GM18861 (cell line): ENCODE results near the gene TSPEAR.
"Not testable (repeated sequence)": the region's sequence is repeated elsewhere in the genome, so short reads cannot be mapped to it uniquely, and the experiment has no call there.

ENCODE experiments used
- ATAC-seq: cut with Tn5 transposase; IDR thresholded peaks from one replicate; pipeline ENCODE4 v1.9.1; 2021; ENCODE audit not compliant: unreplicated experiment

TSPEAR gene

GRCh38 chr21:44593598-44594405, 117.6 kb downstream of the TSPEAR start:
- no peak for ATAC-seq

DNA sequence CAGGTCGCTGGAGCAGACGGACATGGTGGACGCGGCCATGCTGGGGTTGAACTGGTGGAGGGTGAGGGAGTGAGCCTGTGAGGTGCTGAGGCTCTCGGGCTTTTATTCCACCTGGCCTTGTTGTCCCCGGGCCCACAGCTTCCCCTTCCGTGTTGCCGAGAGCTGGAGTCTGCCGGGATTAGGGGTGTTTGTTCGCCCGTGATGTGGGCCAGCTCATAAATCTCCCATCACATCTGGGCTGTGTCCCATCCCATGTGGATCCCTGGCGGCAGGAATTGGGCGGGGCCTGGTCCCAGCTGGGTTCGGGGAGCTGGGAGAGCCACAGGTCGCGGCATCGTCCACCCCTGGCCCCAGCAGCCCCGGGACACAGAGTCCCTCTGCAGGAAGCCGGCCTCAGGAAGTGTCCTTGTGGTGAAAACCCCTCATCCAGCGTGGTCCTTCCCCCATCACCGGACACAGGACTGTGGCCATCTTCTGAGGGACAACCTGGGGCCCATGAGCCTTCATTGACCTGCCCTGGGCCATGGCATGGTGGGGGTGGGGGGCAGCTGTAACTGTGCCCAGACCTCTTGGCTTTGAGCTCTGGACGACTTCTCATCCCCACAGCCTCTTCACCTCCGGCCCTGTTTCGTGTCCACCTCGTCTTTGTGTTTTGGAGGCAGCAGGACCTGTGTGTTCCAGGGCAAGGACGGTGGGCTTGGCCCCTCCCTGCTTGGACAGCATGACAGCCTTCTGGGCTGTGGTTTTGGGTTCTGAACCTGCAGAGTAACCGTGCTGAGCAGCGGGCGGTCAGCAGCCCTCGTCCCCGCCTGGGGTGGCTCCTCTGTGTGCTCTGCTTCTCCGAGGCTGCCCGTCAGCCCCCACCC, 118.7 kb downstream of the TSPEAR start, which contains the start of gene KRTAP10-6:
TSS of gene KRTAP10-6 (minus strand) at position 60 of the 866 bp plus-strand sequence. CDS start at position 39, 21 bp downstream.
- ATAC-seq: no peak

GRCh38 chr21:44591801-44592130, 119.6 kb downstream of the TSPEAR start:
- ATAC-seq: not testable (repeated sequence)

GRCh38 chr21:44590897-44591800, 120.2 kb downstream of the TSPEAR start:
- not testable (repeated sequence) for ATAC-seq

- no peak for ATAC-seq
These were observed 121.1 kb downstream of the TSPEAR start for GRCh38 chr21:44590311-44590721.

DNA sequence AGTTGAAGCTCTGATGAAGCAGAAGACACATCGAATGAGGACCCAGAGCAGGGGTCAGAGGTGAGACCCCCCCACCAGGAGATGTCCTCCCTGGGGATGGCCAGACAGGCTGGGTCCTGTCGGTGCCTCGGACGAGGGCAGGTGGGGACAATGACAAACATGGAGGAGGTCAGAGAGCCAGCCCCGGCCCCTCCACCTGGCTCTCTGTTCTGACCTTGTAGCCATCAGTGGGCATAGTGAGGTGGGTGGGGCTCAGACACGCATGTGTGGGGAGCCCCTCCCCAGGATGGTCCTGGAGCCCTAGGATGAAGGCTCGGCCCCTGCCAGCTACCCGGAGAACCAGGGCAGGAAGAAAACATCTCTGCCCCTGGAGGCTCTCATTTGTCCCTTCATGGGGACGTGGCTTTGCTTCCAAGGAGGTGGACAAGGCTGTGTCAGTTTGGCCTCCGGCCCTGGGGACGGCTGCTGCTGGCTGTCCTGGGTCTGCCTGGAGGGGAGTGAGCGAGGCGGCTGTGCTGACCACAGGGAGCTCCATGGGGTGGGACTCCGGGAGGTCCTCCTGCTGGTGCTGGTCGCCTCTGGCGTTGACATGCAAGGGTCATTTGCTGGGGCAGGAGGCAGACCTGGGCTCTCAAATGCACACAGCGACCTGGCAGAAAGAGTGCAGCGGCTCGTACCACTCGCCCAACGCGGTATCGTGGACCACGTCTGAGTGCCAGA, 121.6 kb downstream of the TSPEAR start:
- no peak for ATAC-seq

GRCh38 chr21:44589094-44589493, 122.3 kb downstream of the TSPEAR start:
- no peak for ATAC-seq

DNA sequence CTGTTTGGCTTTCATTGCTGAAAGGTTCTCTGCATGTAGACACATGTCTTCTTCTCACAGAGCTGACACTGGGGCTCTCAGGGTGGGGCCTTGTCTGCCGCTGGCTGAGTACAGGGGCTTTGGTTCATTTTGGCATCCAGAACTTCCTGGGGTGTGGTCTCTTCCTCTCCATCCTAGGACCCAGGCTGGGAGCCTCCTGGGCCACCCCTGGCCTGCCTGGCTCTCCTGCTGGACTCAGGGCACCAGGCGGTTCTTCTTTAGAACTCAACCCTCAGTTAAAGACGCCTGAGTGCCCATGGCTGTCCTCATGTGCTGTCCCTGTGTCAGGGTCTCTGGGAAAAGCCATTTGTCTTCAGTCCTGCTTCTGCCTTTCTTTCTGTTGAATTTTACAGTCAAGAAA, 125.5 kb downstream of the TSPEAR start:
- no peak for ATAC-seq

DNA sequence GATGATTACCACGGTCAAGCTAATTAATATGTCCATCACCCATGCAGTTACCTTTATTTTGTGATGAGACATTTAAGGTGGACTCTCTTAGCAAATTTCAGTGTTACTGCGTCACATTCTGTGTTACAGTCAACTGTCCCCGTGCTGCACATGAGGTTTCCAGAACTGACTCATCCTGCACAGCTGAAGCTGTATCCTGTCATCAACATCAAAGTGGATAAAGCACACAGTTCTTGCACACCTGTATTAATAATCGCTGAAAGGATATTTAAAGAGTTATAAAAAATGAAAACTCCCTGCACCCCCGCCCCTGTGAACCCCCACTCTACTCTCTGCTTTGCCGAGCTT, 127.6 kb downstream of the TSPEAR start:
- no peak for ATAC-seq

GRCh38 chr21:44583089-44583799, 128.1 kb downstream of the TSPEAR start:
- ATAC-seq: no peak

GRCh38 chr21:44582055-44582454, 129.3 kb downstream of the TSPEAR start:
- no peak for ATAC-seq

DNA sequence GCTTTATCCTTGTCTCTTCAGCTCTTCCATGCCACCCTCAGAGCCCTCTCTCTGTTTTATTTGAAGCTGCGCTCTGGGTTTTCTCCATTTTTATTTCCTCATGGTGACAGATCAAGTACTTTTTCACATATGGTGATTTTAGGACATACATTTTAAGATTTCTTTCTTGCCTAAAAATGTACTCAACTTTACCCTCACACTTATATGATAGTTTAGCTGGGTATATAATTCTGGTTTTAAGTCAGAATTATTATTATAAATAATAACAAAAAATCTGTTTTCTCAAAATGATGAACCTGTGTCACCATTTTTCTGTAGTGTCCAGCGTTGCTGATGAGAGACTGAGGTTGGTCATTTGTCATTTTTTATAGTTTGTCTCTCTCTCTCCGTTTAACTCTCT, 130.2 kb downstream of the TSPEAR start:
- no peak for ATAC-seq

GRCh38 chr21:44580231-44580821, 131.0 kb downstream of the TSPEAR start, which contains the start of gene KRTAP10-5:
TSS of gene KRTAP10-5 (minus strand) at chr21:44580604. CDS start at chr21:44580578, 26 bp downstream.
- ATAC-seq: not testable (repeated sequence)

DNA sequence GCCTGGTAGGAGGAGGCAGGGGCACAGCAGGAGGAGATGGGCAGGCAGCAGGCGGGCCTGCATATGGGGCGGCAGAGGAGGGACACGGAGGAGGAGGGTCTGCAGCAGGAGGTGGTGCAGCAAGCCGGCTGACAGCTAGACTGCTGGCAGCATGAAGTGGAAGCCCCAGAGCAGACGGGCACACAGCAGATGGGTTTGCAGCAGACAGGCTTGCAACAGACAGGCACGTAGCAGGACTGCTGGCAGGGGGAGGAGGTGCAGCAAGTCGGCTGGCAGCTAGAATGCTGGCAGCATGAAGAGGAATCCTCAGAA, 131.6 kb downstream of the TSPEAR start:
- no peak for ATAC-seq

- ATAC-seq: no peak
These were observed 132.1 kb downstream of the TSPEAR start for GRCh38 chr21:44579056-44579832.

- no peak for ATAC-seq
These were observed 132.9 kb downstream of the TSPEAR start for GRCh38 chr21:44578371-44579055.

GRCh38 chr21:44576025-44576420, 135.3 kb downstream of the TSPEAR start:
- no peak for ATAC-seq
